ENCODE measurements around the gene ISYNA1. TPM values are rescaled to one million over a fixed set of nuclear protein-coding genes. Genes with fewer than 3 reads are reported as not detected.

Gene ISYNA1
- total and polyA plus RNA-seq, 2 of the 13 experiments (the other 11 are each of a cell fraction or from before 2014, with no cell fraction given), result 29.6 to 48.5 TPM

DNA sequence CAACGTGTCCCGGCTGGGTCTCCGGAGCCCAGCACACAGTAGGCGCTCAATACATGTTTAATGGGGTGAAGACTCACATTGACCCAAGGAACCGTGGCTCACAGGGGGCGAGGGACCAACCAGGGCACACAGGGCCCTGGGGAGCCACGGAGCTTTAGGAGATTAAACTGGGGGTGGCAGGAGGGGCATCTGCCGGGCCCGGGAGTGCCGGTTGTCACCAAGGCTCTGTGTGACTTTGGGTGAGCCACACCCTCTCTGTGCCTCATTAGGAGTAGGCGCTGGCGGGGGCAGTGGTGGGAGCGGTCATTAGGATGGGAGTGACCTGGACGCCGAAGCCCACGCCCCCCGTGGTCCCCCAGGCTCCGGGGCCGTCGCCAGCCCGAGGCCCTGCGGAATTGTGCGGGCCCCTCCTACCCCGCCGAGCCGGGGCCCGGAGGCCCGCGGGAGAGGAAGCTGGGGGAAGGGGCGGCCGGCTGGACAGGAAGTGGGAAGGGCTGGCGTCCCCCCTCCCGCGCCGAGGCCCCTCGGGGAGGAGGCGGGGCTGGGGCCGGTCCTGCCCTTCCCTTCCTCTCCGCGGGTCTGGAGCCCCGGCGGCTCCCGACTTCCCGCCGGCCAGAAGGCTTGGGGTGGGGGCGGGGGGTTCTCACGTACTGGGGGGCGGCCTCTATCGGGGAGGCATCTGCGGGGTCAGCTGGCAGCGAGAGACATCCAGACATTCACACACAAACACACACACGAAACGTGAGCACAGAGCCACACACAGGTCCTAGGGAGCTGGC, 20.5 kb downstream of the ISYNA1 start (continued):
- TF ChIP-seq CREB1 (IDR thresholded peaks at IDR 0.05), result no peak
- TF ChIP-seq CREB1 (CRISPR knock-in tag; IDR thresholded peaks at IDR 0.05), result no peak
- no peak for TF ChIP-seq TMF1 (CRISPR knock-in tag; IDR thresholded peaks at IDR 0.05; ENCODE audit: low read depth)
- no peak for TF ChIP-seq PHB2 (IDR thresholded peaks at IDR 0.05; ENCODE audit: partially characterized antibody)
- TF ChIP-seq EZH2 (conservative IDR thresholded peaks at IDR 0.05; ENCODE audit: low read depth, low read length), result no peak
- 0 out of 2 replicates have a peak, but pooled peaks have one; percentile 46 for TF ChIP-seq ZNF234 (CRISPR knock-in tag; conservative IDR thresholded peaks at IDR 0.05)
- TF ChIP-seq ZNF17 (CRISPR knock-in tag; IDR thresholded peaks at IDR 0.05), result no peak
- TF ChIP-seq ERF (CRISPR knock-in tag; IDR thresholded peaks at IDR 0.05), result peak; percentile 76
- TF ChIP-seq, protein P1, sequence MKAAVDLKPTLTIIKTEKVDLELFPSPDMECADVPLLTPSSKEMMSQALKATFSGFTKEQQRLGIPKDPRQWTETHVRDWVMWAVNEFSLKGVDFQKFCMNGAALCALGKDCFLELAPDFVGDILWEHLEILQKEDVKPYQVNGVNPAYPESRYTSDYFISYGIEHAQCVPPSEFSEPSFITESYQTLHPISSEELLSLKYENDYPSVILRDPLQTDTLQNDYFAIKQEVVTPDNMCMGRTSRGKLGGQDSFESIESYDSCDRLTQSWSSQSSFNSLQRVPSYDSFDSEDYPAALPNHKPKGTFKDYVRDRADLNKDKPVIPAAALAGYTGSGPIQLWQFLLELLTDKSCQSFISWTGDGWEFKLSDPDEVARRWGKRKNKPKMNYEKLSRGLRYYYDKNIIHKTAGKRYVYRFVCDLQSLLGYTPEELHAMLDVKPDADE (CRISPR knock-in tag; IDR thresholded peaks at IDR 0.05), result no peak
- TF ChIP-seq, protein P2, sequence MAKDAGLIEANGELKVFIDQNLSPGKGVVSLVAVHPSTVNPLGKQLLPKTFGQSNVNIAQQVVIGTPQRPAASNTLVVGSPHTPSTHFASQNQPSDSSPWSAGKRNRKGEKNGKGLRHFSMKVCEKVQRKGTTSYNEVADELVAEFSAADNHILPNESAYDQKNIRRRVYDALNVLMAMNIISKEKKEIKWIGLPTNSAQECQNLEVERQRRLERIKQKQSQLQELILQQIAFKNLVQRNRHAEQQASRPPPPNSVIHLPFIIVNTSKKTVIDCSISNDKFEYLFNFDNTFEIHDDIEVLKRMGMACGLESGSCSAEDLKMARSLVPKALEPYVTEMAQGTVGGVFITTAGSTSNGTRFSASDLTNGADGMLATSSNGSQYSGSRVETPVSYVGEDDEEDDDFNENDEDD (CRISPR knock-in tag; IDR thresholded peaks at IDR 0.05; ENCODE audit: borderline replicate concordance), result peak; percentile 66; the same call in 1 of the 2 replicates
- TF ChIP-seq, protein P3, sequence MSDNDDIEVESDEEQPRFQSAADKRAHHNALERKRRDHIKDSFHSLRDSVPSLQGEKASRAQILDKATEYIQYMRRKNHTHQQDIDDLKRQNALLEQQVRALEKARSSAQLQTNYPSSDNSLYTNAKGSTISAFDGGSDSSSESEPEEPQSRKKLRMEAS (IDR thresholded peaks at IDR 0.05), result peak; percentile 32
- peak; percentile 75 for TF ChIP-seq ZNF878 (CRISPR knock-in tag; IDR thresholded peaks at IDR 0.05)
- TF ChIP-seq, protein P4, sequence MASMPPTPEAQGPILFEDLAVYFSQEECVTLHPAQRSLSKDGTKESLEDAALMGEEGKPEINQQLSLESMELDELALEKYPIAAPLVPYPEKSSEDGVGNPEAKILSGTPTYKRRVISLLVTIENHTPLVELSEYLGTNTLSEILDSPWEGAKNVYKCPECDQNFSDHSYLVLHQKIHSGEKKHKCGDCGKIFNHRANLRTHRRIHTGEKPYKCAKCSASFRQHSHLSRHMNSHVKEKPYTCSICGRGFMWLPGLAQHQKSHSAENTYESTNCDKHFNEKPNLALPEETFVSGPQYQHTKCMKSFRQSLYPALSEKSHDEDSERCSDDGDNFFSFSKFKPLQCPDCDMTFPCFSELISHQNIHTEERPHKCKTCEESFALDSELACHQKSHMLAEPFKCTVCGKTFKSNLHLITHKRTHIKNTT (CRISPR knock-in tag; IDR thresholded peaks at IDR 0.05), result no peak
- TF ChIP-seq, protein P5, sequence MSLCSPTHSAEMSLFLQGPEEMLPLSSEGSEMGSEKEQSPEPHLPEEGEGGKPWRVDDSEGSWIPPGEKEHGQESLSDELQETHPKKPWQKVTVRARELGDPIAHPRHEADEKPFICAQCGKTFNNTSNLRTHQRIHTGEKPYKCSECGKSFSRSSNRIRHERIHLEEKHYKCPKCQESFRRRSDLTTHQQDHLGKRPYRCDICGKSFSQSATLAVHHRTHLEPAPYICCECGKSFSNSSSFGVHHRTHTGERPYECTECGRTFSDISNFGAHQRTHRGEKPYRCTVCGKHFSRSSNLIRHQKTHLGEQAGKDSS (CRISPR knock-in tag; IDR thresholded peaks at IDR 0.05; ENCODE audit: borderline replicate concordance, low read depth), result no peak; the same call in 1 of the 2 replicates
- 0 out of 4 replicates have a peak, but pooled peaks of 1 of the 2 experiments have one; percentile 34 for TF ChIP-seq POLR2A (IDR thresholded peaks at IDR 0.05; ENCODE audit: insufficient read depth in 1 of 2, low read depth in 2 of 2, low read length in 2 of 2)
- TF ChIP-seq, protein P6, sequence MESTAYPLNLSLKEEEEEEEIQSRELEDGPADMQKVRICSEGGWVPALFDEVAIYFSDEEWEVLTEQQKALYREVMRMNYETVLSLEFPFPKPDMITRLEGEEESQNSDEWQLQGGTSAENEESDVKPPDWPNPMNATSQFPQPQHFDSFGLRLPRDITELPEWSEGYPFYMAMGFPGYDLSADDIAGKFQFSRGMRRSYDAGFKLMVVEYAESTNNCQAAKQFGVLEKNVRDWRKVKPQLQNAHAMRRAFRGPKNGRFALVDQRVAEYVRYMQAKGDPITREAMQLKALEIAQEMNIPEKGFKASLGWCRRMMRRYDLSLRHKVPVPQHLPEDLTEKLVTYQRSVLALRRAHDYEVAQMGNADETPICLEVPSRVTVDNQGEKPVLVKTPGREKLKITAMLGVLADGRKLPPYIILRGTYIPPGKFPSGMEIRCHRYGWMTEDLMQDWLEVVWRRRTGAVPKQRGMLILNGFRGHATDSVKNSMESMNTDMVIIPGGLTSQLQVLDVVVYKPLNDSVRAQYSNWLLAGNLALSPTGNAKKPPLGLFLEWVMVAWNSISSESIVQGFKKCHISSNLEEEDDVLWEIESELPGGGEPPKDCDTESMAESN (CRISPR knock-in tag; conservative IDR thresholded peaks at IDR 0.05), result 0 out of 2 replicates have a peak, but pooled peaks have one; percentile 37
- TF ChIP-seq, protein P7, sequence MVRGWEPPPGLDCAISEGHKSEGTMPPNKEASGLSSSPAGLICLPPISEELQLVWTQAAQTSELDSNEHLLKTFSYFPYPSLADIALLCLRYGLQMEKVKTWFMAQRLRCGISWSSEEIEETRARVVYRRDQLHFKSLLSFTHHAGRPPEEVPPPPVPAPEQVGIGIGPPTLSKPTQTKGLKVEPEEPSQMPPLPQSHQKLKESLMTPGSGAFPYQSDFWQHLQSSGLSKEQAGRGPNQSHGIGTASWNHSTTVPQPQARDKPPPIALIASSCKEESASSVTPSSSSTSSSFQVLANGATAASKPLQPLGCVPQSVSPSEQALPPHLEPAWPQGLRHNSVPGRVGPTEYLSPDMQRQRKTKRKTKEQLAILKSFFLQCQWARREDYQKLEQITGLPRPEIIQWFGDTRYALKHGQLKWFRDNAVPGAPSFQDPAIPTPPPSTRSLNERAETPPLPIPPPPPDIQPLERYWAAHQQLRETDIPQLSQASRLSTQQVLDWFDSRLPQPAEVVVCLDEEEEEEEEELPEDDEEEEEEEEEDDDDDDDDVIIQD (CRISPR knock-in tag; IDR thresholded peaks at IDR 0.05; ENCODE audit: low read depth), result no peak
- no peak for TF ChIP-seq SRSF9 (IDR thresholded peaks at IDR 0.05; ENCODE audit: borderline replicate concordance, insufficient read depth, low read depth, low read length, poor library complexity, severe bottlenecking)
- TF ChIP-seq BCL6 (CRISPR knock-in tag; IDR thresholded peaks at IDR 0.05), result no peak; the same call in 1 of the 2 replicates
- no peak for TF ChIP-seq NR3C1 (CRISPR knock-in tag; IDR thresholded peaks at IDR 0.05)
